ENCODE measurements around the gene FBXO9.

DNA sequence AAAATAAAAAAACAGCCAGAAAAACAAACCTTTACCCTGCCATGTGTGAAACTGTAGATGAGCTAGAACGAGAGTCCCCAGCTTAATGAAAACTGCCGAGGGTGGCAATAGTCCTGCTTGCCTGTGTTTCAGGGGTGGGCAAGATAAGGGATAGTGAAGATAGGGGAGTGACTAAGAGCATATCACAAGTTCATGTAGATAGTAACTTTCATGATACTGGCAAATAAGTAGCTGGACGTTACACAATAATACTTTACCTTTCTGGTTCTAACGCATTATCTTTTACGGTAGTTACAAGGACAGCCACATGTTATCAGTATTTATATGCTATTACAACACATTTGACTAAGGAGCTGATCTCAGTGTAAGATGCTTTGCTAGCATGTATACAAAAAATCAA, 9.3 kb upstream of the FBXO9 start:
- TF ChIP-seq, protein P1, sequence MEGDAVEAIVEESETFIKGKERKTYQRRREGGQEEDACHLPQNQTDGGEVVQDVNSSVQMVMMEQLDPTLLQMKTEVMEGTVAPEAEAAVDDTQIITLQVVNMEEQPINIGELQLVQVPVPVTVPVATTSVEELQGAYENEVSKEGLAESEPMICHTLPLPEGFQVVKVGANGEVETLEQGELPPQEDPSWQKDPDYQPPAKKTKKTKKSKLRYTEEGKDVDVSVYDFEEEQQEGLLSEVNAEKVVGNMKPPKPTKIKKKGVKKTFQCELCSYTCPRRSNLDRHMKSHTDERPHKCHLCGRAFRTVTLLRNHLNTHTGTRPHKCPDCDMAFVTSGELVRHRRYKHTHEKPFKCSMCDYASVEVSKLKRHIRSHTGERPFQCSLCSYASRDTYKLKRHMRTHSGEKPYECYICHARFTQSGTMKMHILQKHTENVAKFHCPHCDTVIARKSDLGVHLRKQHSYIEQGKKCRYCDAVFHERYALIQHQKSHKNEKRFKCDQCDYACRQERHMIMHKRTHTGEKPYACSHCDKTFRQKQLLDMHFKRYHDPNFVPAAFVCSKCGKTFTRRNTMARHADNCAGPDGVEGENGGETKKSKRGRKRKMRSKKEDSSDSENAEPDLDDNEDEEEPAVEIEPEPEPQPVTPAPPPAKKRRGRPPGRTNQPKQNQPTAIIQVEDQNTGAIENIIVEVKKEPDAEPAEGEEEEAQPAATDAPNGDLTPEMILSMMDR (conservative IDR thresholded peaks at IDR 0.05 in 1 of 2, IDR thresholded peaks at IDR 0.05 in 1 of 2; ENCODE audit: extremely low read depth in 1 of 2, insufficient read depth in 1 of 2, low read depth in 1 of 2, low read length in 2 of 2), result no peak
- no peak for TF ChIP-seq EZH2 (IDR thresholded peaks at IDR 0.05; ENCODE audit: borderline replicate concordance, low read length)

Data from mammary epithelial cell (primary cell).